Body of pancreas (tissue), 4 donors: ENCODE results near the gene TNNI2. TPM values are rescaled to one million over a fixed set of nuclear protein-coding genes. Genes with fewer than 3 reads are reported as not detected.
A peak's percentile ranks its signal among the peaks of the same experiment; 100 is the strongest.

Experiments
- ATAC-seq: fragments of 150-250 bp; one replicate; pipeline ENCODE4 v1.9.1; 2016
- DNase-seq, 4 donors: peaks; one replicate each; pipeline ENCODE4 v3.0.0-alpha.2; 2019
- H3K27ac ChIP-seq, 4 donors: fragments of 200-600 bp; sonication (generic); 1 replicate in 3 of 4; 2 replicates in 1 of 4; pipeline versions ENCODE4 v1.5.1 to v1.6.1; 2016 to 2019; ENCODE audit warnings: mild to moderate bottlenecking in 1 of 4, mixed read lengths in 1 of 4, moderate library complexity in 1 of 4
- H3K27me3 ChIP-seq, 2 donors: fragments of 200-600 bp; sonication (generic); one replicate each; pipeline ENCODE4 v1.6.0; 2016; ENCODE audit warnings: mild to moderate bottlenecking in 1 of 2
- H3K36me3 ChIP-seq, 2 donors: fragments of 200-600 bp; sonication (generic); replicated peaks in 1 of 2; 2 replicates each; pipeline ENCODE4 v1.5.1; 2016; ENCODE audit warnings: low read depth in 2 of 2; ENCODE audit not compliant: insufficient read depth in 1 of 2
- H3K4me1 ChIP-seq: fragments of 200-600 bp; sonication (generic); one replicate; pipeline ENCODE4 v1.6.0; 2016
- H3K4me3 ChIP-seq, 2 donors: fragments of 200-600 bp; sonication (generic); 1 replicate in 1 of 2; 2 replicates in 1 of 2; pipeline ENCODE4 v1.5.1; 2016 to 2019
- H3K9me3 ChIP-seq, 3 donors: fragments of 200-600 bp; sonication (generic); 1 replicate in 2 of 3; 2 replicates in 1 of 3; pipeline ENCODE4 v1.5.1; 2016
- CTCF ChIP-seq, 7 experiments: fragments of 450-650 bp in 4 of 7; fragments of 200-600 bp in 3 of 7; sonication (generic) in 3 of 7; IDR thresholded peaks; one replicate each; pipeline ENCODE4 v1.5.1; 2016 to 2019; ENCODE audit warnings: antibody characterized with exemption in 7 of 7
- POLR2A ChIP-seq, 3 donors: fragments of 450-650 bp; IDR thresholded peaks; one replicate each; pipeline ENCODE4 v1.6.1; 2016; ENCODE audit warnings: antibody characterized with exemption in 3 of 3, mild to moderate bottlenecking in 2 of 3
- WGBS, 2 donors: methylation state at CpG; one replicate each; pipeline ENCODE4 v1.1.5; 2017; 5-methylcytosine and 5-hydroxymethylcytosine counted together
- intact Hi-C: fragments of 100-400 bp; cut with DNase I; formaldehyde crosslinking; loops from one replicate; pipeline ENCODE4 v1.15.1; 2023
- total RNA-seq, 2 donors: library from RNA; depleted of rRNA; stranded (reverse); fragments of >200 nt; gene quantifications; one replicate each; pipeline ENCODE4 v1.1.0, GENCODE V29; 2016

Gene TNNI2
- total RNA-seq, 2 donors from 2014 or later = 3.4 to 3.6 TPM

- intact Hi-C loops = no loop called here
- H3K27ac ChIP-seq = peak overlapping the region in 1 of 4 donors; percentile 57
- 93 to 100% methylated on average over 3 to 21 of the region's 21 CpGs for WGBS, 2 donors
- no peak overlapping the region for H3K4me3 ChIP-seq
- H3K4me1 ChIP-seq = no peaks in the 10 kb centered on the region
- H3K9me3 ChIP-seq = no peaks in the 10 kb centered on the region
- no peak for TF ChIP-seq POLR2A (IDR thresholded peaks at IDR 0.05)
- TF ChIP-seq CTCF (IDR thresholded peaks at IDR 0.05) = no peak
- H3K36me3 ChIP-seq = no peaks in the 10 kb centered on the region
- DNase-seq = no peak
- ATAC-seq = no peak
- H3K27me3 ChIP-seq = no peaks in the 10 kb centered on the region
Observed at GRCh38 chr11:1851468-1852180, 12.8 kb downstream of the TNNI2 start.

DNA sequence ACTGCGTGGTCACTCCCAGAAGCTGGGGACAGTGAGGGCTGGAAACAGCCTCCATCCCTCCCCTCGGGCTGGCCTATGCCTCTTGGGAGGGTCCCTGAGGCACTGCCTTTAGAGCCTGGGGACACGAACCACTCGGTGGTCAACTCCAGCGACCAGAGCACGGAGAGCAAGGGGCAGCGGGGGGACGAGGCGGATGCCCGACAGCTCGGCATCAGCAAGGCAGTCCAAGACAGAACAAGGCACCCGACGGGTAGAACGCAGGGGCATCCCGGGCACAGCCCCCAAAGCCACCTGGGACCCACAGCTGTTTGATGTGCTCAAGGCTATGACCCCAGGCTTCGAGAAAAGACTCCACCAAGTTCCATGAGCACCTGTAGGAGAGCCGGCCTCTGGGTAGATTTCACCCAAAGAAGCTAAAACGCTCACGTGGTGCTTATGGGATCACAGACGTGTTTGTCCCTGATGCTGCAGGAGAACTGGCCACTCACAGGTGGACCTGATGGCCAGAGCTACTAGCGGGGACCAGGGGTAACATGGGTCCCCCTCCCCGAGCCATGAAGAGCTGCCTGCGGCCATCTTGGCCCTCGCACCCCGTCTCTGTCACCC, 13.6 kb downstream of the TNNI2 start:
- Histone ChIP-seq H3K9me3 (no peaks in the 10 kb centered on the region), H3K36me3 (no peaks in the 10 kb centered on the region), H3K27me3 (no peaks in the 10 kb centered on the region), H3K27ac (peak overlapping the region in 1 of 4 donors; percentile 16), H3K4me3 (no peak overlapping the region), H3K4me1 (no peaks in the 10 kb centered on the region)
- no peak for DNase-seq
- intact Hi-C loops = no loop called here
- no peak for ATAC-seq
- 83 to 84% methylated on average over 24 to 25 of the region's 25 CpGs for WGBS, 2 donors
- TF ChIP-seq POLR2A (IDR thresholded peaks at IDR 0.05) (no peak), CTCF (IDR thresholded peaks at IDR 0.05) (no peak)

GRCh38 chr11:1852877-1853276, 14.1 kb downstream of the TNNI2 start, which contains the start of gene LSP1:
Gene LSP1, plus strand, starts transcription at chr11:1853084. Its CDS starts 61 bp downstream, at chr11:1853145.
- peak in 1 of 3 donors; percentile 6 for TF ChIP-seq POLR2A (IDR thresholded peaks at IDR 0.05)
- TF ChIP-seq CTCF (IDR thresholded peaks at IDR 0.05) = no peak
- intact Hi-C loops = no loop called here
- Histone ChIP-seq H3K36me3 (no peaks in the 10 kb centered on the region), H3K4me1 (no peaks in the 10 kb centered on the region), H3K4me3 (no peak within 1 kb of the TSS), H3K9me3 (no peaks in the 10 kb centered on the region), H3K27ac (peak within 1 kb of the TSS in 1 of 4 donors; percentile 16), H3K27me3 (no peaks in the 10 kb centered on the region)
- DNase-seq = peak in 1 of 4 donors; percentile 52
- WGBS, 2 donors = 71 to 93% methylated on average over 18 of the region's 18 CpGs
- no peak for ATAC-seq

GRCh38 chr11:1853376-1854131, 14.8 kb downstream of the TNNI2 start:
- Histone ChIP-seq H3K27ac (no peak overlapping the region), H3K4me1 (no peaks in the 10 kb centered on the region), H3K4me3 (no peak overlapping the region), H3K9me3 (no peaks in the 10 kb centered on the region), H3K36me3 (no peaks in the 10 kb centered on the region), H3K27me3 (no peaks in the 10 kb centered on the region)
- intact Hi-C loops = no loop called here
- whole genome bisulfite sequencing, 2 donors = 78 to 98% methylated on average over 9 to 17 of the region's 19 CpGs
- DNase-seq = no peak
- ATAC-seq = no peak
- no peak for TF ChIP-seq CTCF (IDR thresholded peaks at IDR 0.05)
- TF ChIP-seq POLR2A (IDR thresholded peaks at IDR 0.05) = no peak
